HepG2 (cell line): ENCODE data around the gene PRKAG1. TPM values are rescaled to one million over a fixed set of nuclear protein-coding genes. Genes with fewer than 3 reads are reported as not detected.

Source experiments
- ARID2 ChIP-seq: sonication (generic); formaldehyde crosslinking; IDR thresholded peaks from 2 replicates; pipeline ENCODE4 v1.8.1; 2022; ENCODE audit warnings: mild to moderate bottlenecking, missing genetic modification reagents, borderline replicate concordance
- ARNT ChIP-seq: fragments of 450-650 bp; IDR thresholded peaks from 2 replicates; pipeline ENCODE4 v1.6.1; 2017
- ATF4 ChIP-seq, 2 experiments: fragments of 450-650 bp in 1 of 2; sonication (generic) in 1 of 2; formaldehyde crosslinking; IDR thresholded peaks; 2 replicates each; pipeline versions ENCODE4 v1.5.0 to v1.8.0; 2020 to 2022; ENCODE audit warnings: mild to moderate bottlenecking in 1 of 2, missing genetic modification reagents in 1 of 2
- FOXP4 ChIP-seq: sonication (generic); formaldehyde crosslinking; IDR thresholded peaks from 2 replicates; pipeline ENCODE4 v1.4.0; 2020; ENCODE audit warnings: missing genetic modification reagents
- GLMP ChIP-seq: sonication (generic); formaldehyde crosslinking; IDR thresholded peaks from 2 replicates; pipeline ENCODE4 v1.9.0; 2021; ENCODE audit warnings: missing genetic modification reagents, mild to moderate bottlenecking, borderline replicate concordance
- ISL2 ChIP-seq: sonication (generic); formaldehyde crosslinking; IDR thresholded peaks from 2 replicates; pipeline ENCODE4 v1.5.0; 2020; ENCODE audit warnings: missing genetic modification reagents
- KLF16 ChIP-seq, 2 experiments: sonication (generic) in 1 of 2; formaldehyde crosslinking in 1 of 2; IDR thresholded peaks; 2 replicates each; pipeline versions ENCODE4 v1.6.1 to v1.8.0; 2016 to 2023; ENCODE audit warnings: missing genetic modification reagents in 2 of 2, missing compliant biosample characterization in 1 of 2
- LBX2 ChIP-seq: sonication (generic); formaldehyde crosslinking; IDR thresholded peaks from 2 replicates; pipeline ENCODE4 v1.5.0; 2020; ENCODE audit warnings: missing genetic modification reagents, mild to moderate bottlenecking, borderline replicate concordance
- MIXL1 ChIP-seq: IDR thresholded peaks from 2 replicates; pipeline ENCODE4 v1.6.1; 2016
- MLX ChIP-seq: IDR thresholded peaks from 2 replicates; pipeline ENCODE4 v1.6.1; 2016
- NCOR1 ChIP-seq: fragments of 200-600 bp; sonication (generic); IDR thresholded peaks from 2 replicates; pipeline ENCODE4 v1.7.0; 2017; ENCODE audit warnings: antibody characterized with exemption, low read length, borderline replicate concordance
- NFIB ChIP-seq: sonication (generic); formaldehyde crosslinking; IDR thresholded peaks from 2 replicates; pipeline ENCODE4 v1.9.0; 2021; ENCODE audit warnings: missing genetic modification reagents, mild to moderate bottlenecking, borderline replicate concordance
- NR3C1 ChIP-seq: sonication (generic); formaldehyde crosslinking; IDR thresholded peaks from 2 replicates; pipeline ENCODE4 v1.4.0; 2020; ENCODE audit warnings: missing genetic modification reagents
- SETDB1 ChIP-seq: sonication (generic); formaldehyde crosslinking; IDR thresholded peaks from 2 replicates; pipeline ENCODE4 v1.5.1; 2020; ENCODE audit warnings: missing genetic modification reagents, mild to moderate bottlenecking, borderline replicate concordance
- TEF ChIP-seq: sonication (generic); formaldehyde crosslinking; IDR thresholded peaks from 2 replicates; pipeline ENCODE4 v1.5.0; 2020; ENCODE audit warnings: missing genetic modification reagents
- ZBTB3 ChIP-seq: sonication (generic); formaldehyde crosslinking; IDR thresholded peaks from 2 replicates; pipeline ENCODE4 v1.4.0; 2020; ENCODE audit warnings: low read depth, mild to moderate bottlenecking, moderate library complexity, missing genetic modification reagents, borderline replicate concordance
- ZFY ChIP-seq: sonication (generic); formaldehyde crosslinking; IDR thresholded peaks from 2 replicates; pipeline ENCODE4 v1.4.0; 2020; ENCODE audit warnings: missing genetic modification reagents
- ZKSCAN1 ChIP-seq: fragments of 150-350 bp; IDR thresholded peaks from 2 replicates; pipeline ENCODE4 v1.6.1; 2014; ENCODE audit warnings: low read length
- ZNF382 ChIP-seq: sonication (generic); formaldehyde crosslinking; IDR thresholded peaks from 2 replicates; pipeline ENCODE4 v1.5.0; 2020; ENCODE audit warnings: missing genetic modification reagents, mild to moderate bottlenecking, borderline replicate concordance
- ZNF446 ChIP-seq: sonication (generic); formaldehyde crosslinking; IDR thresholded peaks from 2 replicates; pipeline ENCODE4 v1.5.0; 2020; ENCODE audit warnings: mild to moderate bottlenecking, missing genetic modification reagents
- ZNF510 ChIP-seq: sonication (generic); formaldehyde crosslinking; IDR thresholded peaks from 2 replicates; pipeline ENCODE4 v1.4.0; 2020; ENCODE audit warnings: low read depth, mild to moderate bottlenecking, missing genetic modification reagents
- ZNF569 ChIP-seq: sonication (generic); formaldehyde crosslinking; IDR thresholded peaks from 2 replicates; pipeline ENCODE4 v1.5.0; 2020; ENCODE audit warnings: mild to moderate bottlenecking, missing genetic modification reagents, moderate library complexity, borderline replicate concordance
- ZNF784 ChIP-seq: sonication (generic); formaldehyde crosslinking; IDR thresholded peaks from 2 replicates; pipeline ENCODE4 v1.5.1; 2020; ENCODE audit warnings: missing genetic modification reagents, mild to moderate bottlenecking, borderline replicate concordance
- polyA plus RNA-seq, 8 experiments: library from polyadenylated mRNA; depleted of rRNA in 3 of 8; stranded (reverse) in 7 of 8; unstranded in 1 of 8; fragments of >200 nt; fragmentation: Illumina TruSeq in 4 of 8; extraction: Trizol in 4 of 8; gene quantifications; 2 replicates each; pipeline versions ENCODE4 v1.2.1 to v1.2.3, GENCODE V29; 2011 to 2016; ENCODE audit warnings: low read depth in 4 of 8, missing spikeins in 1 of 8, mixed read lengths in 1 of 8; ENCODE audit not compliant: insufficient read depth in 1 of 8
- total RNA-seq, 5 experiments: library from RNA; depleted of rRNA; stranded (reverse); fragments of >200 nt; fragmentation: Illumina TruSeq; extraction: Trizol; gene quantifications; 2 replicates each; pipeline ENCODE4 v1.2.3, GENCODE V29; 2016; ENCODE audit warnings: low read depth in 1 of 5

The PRKAG1 gene
- total and polyA plus RNA-seq, 2 of the 13 experiments (the other 11 are each of a cell fraction or from before 2014, with no cell fraction given): 26.1 to 32.8 TPM

- TF ChIP-seq KLF16 (CRISPR knock-in tag; IDR thresholded peaks at IDR 0.05) (no peak), ZNF382 (CRISPR knock-in tag) (no peak), ZNF446 (CRISPR knock-in tag) (no peak), ZNF569 (CRISPR knock-in tag) (no peak), SETDB1 (CRISPR knock-in tag) (no peak), NR3C1 (CRISPR knock-in tag) (no peak), ZFY (CRISPR knock-in tag) (peak; percentile 53; the same call in 1 of the 2 replicates), ATF4 (CRISPR knock-in tag; IDR thresholded peaks at IDR 0.05) (no peak), MIXL1 (no peak), ZNF510 (CRISPR knock-in tag) (no peak), ARNT (no peak), ZNF784 (no peak), LBX2 (CRISPR knock-in tag) (no peak), FOXP4 (CRISPR knock-in tag) (0 out of 2 replicates have a peak, but pooled peaks have one; percentile 13), ZBTB3 (CRISPR knock-in tag) (no peak), ZKSCAN1 (no peak), NFIB (CRISPR knock-in tag) (no peak), MLX (no peak), NCOR1 (no peak), TEF (no peak), ISL2 (CRISPR knock-in tag) (no peak), ARID2 (0 out of 2 replicates have a peak, but pooled peaks have one; percentile 60), GLMP (CRISPR knock-in tag) (no peak)
These were observed 21.5 kb downstream of the PRKAG1 start (continued) for GRCh38 chr12:48996794-48997718.
